HEK293 (cell line): Measurements from ENCODE around the gene STK35.

Experiments
- CTCF ChIP-seq: fragments of 450-650 bp; formaldehyde crosslinking; IDR thresholded peaks from 2 replicates; pipeline ENCODE4 v1.5.1; 2016; ENCODE audit warnings: missing biosample characterization, missing genetic modification characterization
- SALL2 ChIP-seq: fragments of 450-650 bp; formaldehyde crosslinking; IDR thresholded peaks from 2 replicates; pipeline ENCODE4 v1.5.0; 2017; ENCODE audit warnings: missing biosample characterization, mild to moderate bottlenecking, missing genetic modification characterization, borderline replicate concordance
- YY1 ChIP-seq: fragments of 450-650 bp; formaldehyde crosslinking; IDR thresholded peaks from 2 replicates; pipeline ENCODE4 v1.5.1; 2018; ENCODE audit warnings: missing biosample characterization, missing genetic modification characterization
- ZBTB7A ChIP-seq: fragments of 450-650 bp; formaldehyde crosslinking; IDR thresholded peaks from 2 replicates; pipeline ENCODE4 v1.5.1; 2016; ENCODE audit warnings: low read depth, missing biosample characterization, missing genetic modification characterization
- ZNF529 ChIP-seq: fragments of 450-650 bp; formaldehyde crosslinking; IDR thresholded peaks from 2 replicates; pipeline ENCODE4 v1.5.1; 2017; ENCODE audit warnings: missing genetic modification characterization, missing biosample characterization; ENCODE audit not compliant: insufficient replicate concordance
- ZSCAN5A ChIP-seq: fragments of 450-650 bp; formaldehyde crosslinking; IDR thresholded peaks from 2 replicates; pipeline ENCODE4 v1.5.1; 2016; ENCODE audit warnings: missing biosample characterization, missing genetic modification characterization
- ZXDB ChIP-seq: fragments of 450-650 bp; formaldehyde crosslinking; IDR thresholded peaks from 2 replicates; pipeline ENCODE4 v1.5.1; 2016; ENCODE audit warnings: missing biosample characterization, missing genetic modification characterization

GRCh38 chr20:2178318-2179232 is 76.9 kb downstream of the STK35 start:
- TF ChIP-seq YY1 (no peak), CTCF (tag by site-specific recombination) (no peak), SALL2 (tag by site-specific recombination) (no peak), ZSCAN5A (tag by site-specific recombination) (no peak), ZNF529 (tag by site-specific recombination) (no peak), ZBTB7A (tag by site-specific recombination) (no peak), ZXDB (no peak)
